ENCODE data around the gene PDE5A. TPM values are rescaled to one million over a fixed set of nuclear protein-coding genes. Genes with fewer than 3 reads are reported as not detected.

Gene PDE5A
- total RNA-seq, 1 experiment from 2014 or later, result 5.0 TPM

DNA sequence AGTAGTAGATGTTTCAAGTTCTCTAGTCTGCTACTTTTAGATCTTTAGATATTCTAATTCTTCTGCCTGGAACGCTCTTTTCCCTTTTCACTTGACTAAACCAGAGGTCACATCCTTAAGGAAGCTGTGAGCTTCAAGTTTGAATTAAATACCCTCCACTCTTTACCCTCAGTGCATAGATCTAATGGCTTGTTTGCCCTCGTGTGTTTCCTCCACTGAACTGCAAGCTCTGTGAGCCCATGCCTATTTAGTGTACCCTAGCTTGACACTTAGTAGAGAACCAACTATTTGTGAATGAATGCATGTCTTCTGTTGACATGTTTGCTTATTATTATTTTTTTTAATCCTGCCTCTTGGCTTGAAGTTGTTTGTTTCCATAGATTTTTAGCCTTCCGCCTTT is 138.3 kb downstream of the PDE5A start:
- no peaks in the 10 kb centered on the region for H4K20me1 ChIP-seq (ENCODE audit: insufficient read depth)
- peaks cover 0 to 3% of the 10 kb centered on the region in 2 experiments; a peak in 2 of 4 replicates for H3K36me3 ChIP-seq (ENCODE audit: control insufficient read depth in 1 of 2, insufficient read depth in 2 of 2, low read length in 2 of 2)
- H3K9ac ChIP-seq (ENCODE audit: low read length), result no peak overlapping the region
- H2AFZ ChIP-seq (ENCODE audit: low read depth, low read length, poor library complexity, severe bottlenecking), result no peak overlapping the region
- ATAC-seq (no peak), DNase-seq (ENCODE audit: low read depth, low spot score) (no peak)
- H3K4me2 ChIP-seq (ENCODE audit: low read length), result no peak overlapping the region
- TF ChIP-seq RAD21 (IDR thresholded peaks at IDR 0.05; ENCODE audit: low read depth), result peak; percentile 21; the same call in 1 of the 2 replicates
- TF ChIP-seq, protein P1, sequence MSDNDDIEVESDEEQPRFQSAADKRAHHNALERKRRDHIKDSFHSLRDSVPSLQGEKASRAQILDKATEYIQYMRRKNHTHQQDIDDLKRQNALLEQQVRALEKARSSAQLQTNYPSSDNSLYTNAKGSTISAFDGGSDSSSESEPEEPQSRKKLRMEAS (IDR thresholded peaks at IDR 0.05), result no peak
- TF ChIP-seq, protein P2, sequence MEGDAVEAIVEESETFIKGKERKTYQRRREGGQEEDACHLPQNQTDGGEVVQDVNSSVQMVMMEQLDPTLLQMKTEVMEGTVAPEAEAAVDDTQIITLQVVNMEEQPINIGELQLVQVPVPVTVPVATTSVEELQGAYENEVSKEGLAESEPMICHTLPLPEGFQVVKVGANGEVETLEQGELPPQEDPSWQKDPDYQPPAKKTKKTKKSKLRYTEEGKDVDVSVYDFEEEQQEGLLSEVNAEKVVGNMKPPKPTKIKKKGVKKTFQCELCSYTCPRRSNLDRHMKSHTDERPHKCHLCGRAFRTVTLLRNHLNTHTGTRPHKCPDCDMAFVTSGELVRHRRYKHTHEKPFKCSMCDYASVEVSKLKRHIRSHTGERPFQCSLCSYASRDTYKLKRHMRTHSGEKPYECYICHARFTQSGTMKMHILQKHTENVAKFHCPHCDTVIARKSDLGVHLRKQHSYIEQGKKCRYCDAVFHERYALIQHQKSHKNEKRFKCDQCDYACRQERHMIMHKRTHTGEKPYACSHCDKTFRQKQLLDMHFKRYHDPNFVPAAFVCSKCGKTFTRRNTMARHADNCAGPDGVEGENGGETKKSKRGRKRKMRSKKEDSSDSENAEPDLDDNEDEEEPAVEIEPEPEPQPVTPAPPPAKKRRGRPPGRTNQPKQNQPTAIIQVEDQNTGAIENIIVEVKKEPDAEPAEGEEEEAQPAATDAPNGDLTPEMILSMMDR (IDR thresholded peaks at IDR 0.05 in 2 of 3, conservative IDR thresholded peaks at IDR 0.05 in 1 of 3; ENCODE audit: borderline replicate concordance in 1 of 3, insufficient read depth in 1 of 3, low read depth in 2 of 3, low read length in 2 of 3), result peak in 1 of 3 experiments; percentile 23; a peak in 1 of 6 replicates
- H3K9me2 ChIP-seq (ENCODE audit: insufficient read depth), result no peaks in the 10 kb centered on the region
- ChIA-PET CTCF (interaction anchor here (1.0 to 1.1 kb wide), 2 partner anchors 68 to 566 kb away, joined by 3 read pairs; no protein-coding TSS in a partner anchor), RAD21 (ENCODE audit: low non-redundant PET in 1 of 2, low total read pairs in 2 of 2, uncharacterized antibody in 2 of 2, unreplicated experiment in 2 of 2) (interaction anchor here (0.6 to 1.1 kb wide), 2 partner anchors 112 to 449 kb away, joined by 3 read pairs; no protein-coding TSS in a partner anchor), POLR2A (no interaction called here)
- H3K4me3 ChIP-seq (replicated peaks in 1 of 2; ENCODE audit: low read depth in 1 of 2, low read length in 2 of 2), result no peak overlapping the region
- H3K27ac ChIP-seq (ENCODE audit: low read depth, low read length), result no peak overlapping the region
- H3K27me3 ChIP-seq (ENCODE audit: insufficient read depth, low read length), result no peaks in the 10 kb centered on the region
- BruUV-seq (replicated peaks), result no TSS peak
- no peaks in the 10 kb centered on the region for H3K4me1 ChIP-seq (ENCODE audit: control insufficient read depth in 1 of 2, insufficient read depth in 2 of 2, low read length in 2 of 2)
- intact Hi-C loops (cut with micrococcal nuclease), result no loop called here
- no peaks in the 10 kb centered on the region for H3K9me3 ChIP-seq (ENCODE audit: control insufficient read depth in 1 of 2, insufficient read depth in 1 of 2, low read depth in 1 of 2, low read length in 2 of 2)
- H3K79me2 ChIP-seq (ENCODE audit: insufficient read depth, low read length), result no peaks in the 10 kb centered on the region

DNA sequence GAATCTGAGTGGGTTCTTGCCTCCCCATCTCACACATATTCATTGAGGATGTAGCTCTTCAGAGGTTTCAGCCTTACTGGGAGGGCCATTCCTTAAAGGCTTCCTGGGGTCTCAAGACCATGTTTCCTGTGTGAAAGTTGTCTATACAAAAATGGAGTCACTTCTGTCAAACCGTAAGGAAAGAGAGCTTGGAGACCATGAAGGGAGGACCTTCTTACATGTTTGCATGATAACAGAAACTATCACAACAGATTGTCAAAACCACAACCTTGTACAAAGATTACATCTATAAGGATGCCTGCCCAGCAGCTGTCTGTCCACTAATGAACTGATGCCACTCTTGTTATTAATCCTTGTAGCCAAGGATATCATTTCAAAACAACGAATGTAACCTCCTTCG is 139.3 kb downstream of the PDE5A start:
- no peaks in the 10 kb centered on the region for H3K36me3 ChIP-seq (ENCODE audit: control insufficient read depth in 1 of 2, insufficient read depth in 2 of 2, low read length in 2 of 2)
- ATAC-seq (no peak), DNase-seq (ENCODE audit: low read depth, low spot score) (no peak)
- RAD21 ChIA-PET (ENCODE audit: low non-redundant PET in 1 of 2, low total read pairs in 2 of 2, uncharacterized antibody in 2 of 2, unreplicated experiment in 2 of 2), result no interaction called here
- BruUV-seq (replicated peaks), result no TSS peak
- no peaks in the 10 kb centered on the region for H3K4me1 ChIP-seq (ENCODE audit: control insufficient read depth in 1 of 2, insufficient read depth in 2 of 2, low read length in 2 of 2)
- no peak overlapping the region for H3K9ac ChIP-seq (ENCODE audit: low read length)
- H3K9me3 ChIP-seq (ENCODE audit: control insufficient read depth in 1 of 2, insufficient read depth in 1 of 2, low read depth in 1 of 2, low read length in 2 of 2), result no peaks in the 10 kb centered on the region
- H4K20me1 ChIP-seq (ENCODE audit: insufficient read depth), result no peaks in the 10 kb centered on the region
- H3K79me2 ChIP-seq (ENCODE audit: insufficient read depth, low read length), result no peaks in the 10 kb centered on the region
- no peak overlapping the region for H3K4me3 ChIP-seq (replicated peaks in 1 of 2; ENCODE audit: low read depth in 1 of 2, low read length in 2 of 2)
- CTCF ChIA-PET, result no interaction called here
- no peak overlapping the region for H3K27ac ChIP-seq (ENCODE audit: low read depth, low read length)
- POLR2A ChIA-PET, result no interaction called here
- H2AFZ ChIP-seq (ENCODE audit: low read depth, low read length, poor library complexity, severe bottlenecking), result no peak overlapping the region
- H3K27me3 ChIP-seq (ENCODE audit: insufficient read depth, low read length), result no peaks in the 10 kb centered on the region
- H3K4me2 ChIP-seq (ENCODE audit: low read length), result no peak overlapping the region
- intact Hi-C loops (cut with micrococcal nuclease), result no loop called here
- H3K9me2 ChIP-seq (ENCODE audit: insufficient read depth), result no peaks in the 10 kb centered on the region
- TF ChIP-seq RAD21 (IDR thresholded peaks at IDR 0.05; ENCODE audit: low read depth), result no peak
- TF ChIP-seq, protein P1 (IDR thresholded peaks at IDR 0.05), result no peak
- TF ChIP-seq, protein P3, sequence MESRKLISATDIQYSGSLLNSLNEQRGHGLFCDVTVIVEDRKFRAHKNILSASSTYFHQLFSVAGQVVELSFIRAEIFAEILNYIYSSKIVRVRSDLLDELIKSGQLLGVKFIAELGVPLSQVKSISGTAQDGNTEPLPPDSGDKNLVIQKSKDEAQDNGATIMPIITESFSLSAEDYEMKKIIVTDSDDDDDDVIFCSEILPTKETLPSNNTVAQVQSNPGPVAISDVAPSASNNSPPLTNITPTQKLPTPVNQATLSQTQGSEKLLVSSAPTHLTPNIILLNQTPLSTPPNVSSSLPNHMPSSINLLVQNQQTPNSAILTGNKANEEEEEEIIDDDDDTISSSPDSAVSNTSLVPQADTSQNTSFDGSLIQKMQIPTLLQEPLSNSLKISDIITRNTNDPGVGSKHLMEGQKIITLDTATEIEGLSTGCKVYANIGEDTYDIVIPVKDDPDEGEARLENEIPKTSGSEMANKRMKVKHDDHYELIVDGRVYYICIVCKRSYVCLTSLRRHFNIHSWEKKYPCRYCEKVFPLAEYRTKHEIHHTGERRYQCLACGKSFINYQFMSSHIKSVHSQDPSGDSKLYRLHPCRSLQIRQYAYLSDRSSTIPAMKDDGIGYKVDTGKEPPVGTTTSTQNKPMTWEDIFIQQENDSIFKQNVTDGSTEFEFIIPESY (IDR thresholded peaks at IDR 0.05; ENCODE audit: extremely low read depth, insufficient replicate concordance, low read length), result no peak
- TF ChIP-seq, protein P4, sequence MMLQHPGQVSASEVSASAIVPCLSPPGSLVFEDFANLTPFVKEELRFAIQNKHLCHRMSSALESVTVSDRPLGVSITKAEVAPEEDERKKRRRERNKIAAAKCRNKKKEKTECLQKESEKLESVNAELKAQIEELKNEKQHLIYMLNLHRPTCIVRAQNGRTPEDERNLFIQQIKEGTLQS (IDR thresholded peaks at IDR 0.05), result no peak
- no peak for TF ChIP-seq CBX3 (IDR thresholded peaks at IDR 0.05; ENCODE audit: low read depth)
- no peak for TF ChIP-seq EZH2phosphoT487 (IDR thresholded peaks at IDR 0.05; ENCODE audit: borderline replicate concordance)
- TF ChIP-seq POLR2AphosphoS5 (IDR thresholded peaks at IDR 0.05; ENCODE audit: low read depth, low read length), result no peak
- TF ChIP-seq FOSL1 (IDR thresholded peaks at IDR 0.05; ENCODE audit: low read depth), result no peak
- TF ChIP-seq, protein P5, sequence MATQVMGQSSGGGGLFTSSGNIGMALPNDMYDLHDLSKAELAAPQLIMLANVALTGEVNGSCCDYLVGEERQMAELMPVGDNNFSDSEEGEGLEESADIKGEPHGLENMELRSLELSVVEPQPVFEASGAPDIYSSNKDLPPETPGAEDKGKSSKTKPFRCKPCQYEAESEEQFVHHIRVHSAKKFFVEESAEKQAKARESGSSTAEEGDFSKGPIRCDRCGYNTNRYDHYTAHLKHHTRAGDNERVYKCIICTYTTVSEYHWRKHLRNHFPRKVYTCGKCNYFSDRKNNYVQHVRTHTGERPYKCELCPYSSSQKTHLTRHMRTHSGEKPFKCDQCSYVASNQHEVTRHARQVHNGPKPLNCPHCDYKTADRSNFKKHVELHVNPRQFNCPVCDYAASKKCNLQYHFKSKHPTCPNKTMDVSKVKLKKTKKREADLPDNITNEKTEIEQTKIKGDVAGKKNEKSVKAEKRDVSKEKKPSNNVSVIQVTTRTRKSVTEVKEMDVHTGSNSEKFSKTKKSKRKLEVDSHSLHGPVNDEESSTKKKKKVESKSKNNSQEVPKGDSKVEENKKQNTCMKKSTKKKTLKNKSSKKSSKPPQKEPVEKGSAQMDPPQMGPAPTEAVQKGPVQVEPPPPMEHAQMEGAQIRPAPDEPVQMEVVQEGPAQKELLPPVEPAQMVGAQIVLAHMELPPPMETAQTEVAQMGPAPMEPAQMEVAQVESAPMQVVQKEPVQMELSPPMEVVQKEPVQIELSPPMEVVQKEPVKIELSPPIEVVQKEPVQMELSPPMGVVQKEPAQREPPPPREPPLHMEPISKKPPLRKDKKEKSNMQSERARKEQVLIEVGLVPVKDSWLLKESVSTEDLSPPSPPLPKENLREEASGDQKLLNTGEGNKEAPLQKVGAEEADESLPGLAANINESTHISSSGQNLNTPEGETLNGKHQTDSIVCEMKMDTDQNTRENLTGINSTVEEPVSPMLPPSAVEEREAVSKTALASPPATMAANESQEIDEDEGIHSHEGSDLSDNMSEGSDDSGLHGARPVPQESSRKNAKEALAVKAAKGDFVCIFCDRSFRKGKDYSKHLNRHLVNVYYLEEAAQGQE (IDR thresholded peaks at IDR 0.05; ENCODE audit: low read depth), result no peak
- TF ChIP-seq CEBPB (IDR thresholded peaks at IDR 0.05; ENCODE audit: low read depth), result no peak
